Diencephalon (tissue), 1 donor: ENCODE data around the gene PURB. TPM values are rescaled to one million over a fixed set of nuclear protein-coding genes. Genes with fewer than 3 reads are reported as not detected.

ENCODE experiments used
- total RNA-seq: library from RNA; depleted of rRNA; stranded (reverse); fragments of >200 nt; gene quantifications from one replicate; pipeline ENCODE4 v1.2.3, GENCODE V29; 2014

PURB gene
- total RNA-seq = 38.5 TPM

DNA sequence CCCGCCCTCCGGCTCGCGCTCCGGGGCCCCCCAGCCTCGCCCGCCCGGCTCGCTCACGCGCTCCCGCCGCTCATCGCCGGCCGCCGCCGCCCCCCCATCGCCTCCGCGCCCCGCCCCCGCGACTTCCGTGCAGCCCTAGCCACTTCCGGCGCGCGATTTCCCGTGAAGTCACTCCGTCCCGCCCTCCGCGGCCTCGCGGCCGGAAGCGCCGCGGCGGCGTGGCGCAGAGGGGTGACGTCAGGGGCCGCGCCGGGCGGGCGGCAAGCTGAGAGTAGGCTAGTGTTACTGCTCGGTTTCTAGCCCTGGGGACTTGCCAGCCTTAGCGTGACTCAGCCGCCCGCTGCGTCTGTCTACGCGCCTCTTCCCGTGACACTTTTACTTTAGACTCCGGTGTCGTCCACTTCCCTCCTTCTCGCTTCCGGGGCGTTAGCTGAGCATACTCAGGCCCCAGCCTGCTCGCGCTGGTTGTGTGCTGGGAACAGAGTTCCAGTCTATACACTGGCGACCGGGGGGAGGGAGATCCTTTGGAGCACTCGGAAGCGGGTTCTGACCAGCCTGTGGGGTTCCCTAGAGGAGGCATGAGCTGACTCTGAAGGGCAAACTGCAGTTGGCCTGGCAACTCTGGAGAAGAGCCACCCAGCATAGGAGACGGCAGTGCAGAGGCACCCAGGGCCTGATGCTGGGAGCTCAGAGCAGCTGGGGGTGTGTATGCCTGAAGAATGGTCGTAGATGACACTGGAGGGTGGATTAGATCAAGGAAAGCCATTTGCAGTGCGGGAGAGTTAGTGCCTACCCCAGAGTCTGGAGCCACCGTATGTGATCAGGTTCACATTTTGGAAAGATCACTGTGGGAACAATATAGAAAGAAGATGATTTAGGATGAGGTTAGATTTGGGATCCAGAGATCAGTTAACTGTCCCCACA lies at the start of gene PURB:
PURB (minus strand) TSS at position 137 of the 924 bp plus-strand sequence. CDS start 182 bp downstream, outside the sequence.

DNA sequence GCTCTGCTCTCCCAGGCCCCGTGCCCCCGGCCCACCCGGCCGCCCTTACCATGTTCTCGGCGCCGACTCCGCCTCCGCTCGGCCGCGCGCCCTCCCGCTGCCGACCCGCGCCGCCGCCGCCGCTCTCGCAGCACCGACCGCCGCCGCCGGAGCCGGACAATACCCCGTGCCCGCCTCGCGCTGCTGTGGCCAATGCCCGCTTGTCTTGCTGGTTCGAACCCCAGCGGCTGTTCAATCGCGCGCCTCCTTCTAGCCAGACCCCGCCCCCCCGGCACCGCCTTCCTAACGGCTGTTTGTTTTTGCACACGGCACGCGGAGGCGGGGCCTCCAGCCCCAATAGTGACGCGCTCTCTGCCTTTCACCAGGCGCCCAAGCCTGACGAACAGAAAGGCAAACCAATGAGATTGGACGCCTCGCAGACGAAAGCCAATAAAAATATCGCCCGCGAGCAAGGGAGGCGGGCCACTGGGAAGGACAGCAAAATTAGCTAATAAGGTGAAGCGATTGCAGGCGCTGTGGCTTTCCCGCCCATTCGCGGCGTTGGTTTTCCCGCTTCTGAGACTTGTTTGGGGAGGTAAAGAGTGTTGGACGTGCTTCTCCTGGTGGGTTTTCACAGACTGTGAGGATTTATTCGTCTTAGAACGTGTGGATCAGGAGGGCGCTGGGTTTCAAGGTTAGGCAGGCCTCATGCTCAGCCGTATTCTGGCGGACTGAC lies 37.3 kb downstream of the PURB start, which contains the start of gene H2AZ2:
H2AZ2 (minus strand) TSS at position 168 of the 715 bp plus-strand sequence; CDS start at position 52, 116 bp downstream.

Other genes starting within 250 kb of the PURB start
- 20.3 TPM for gene ZMIZ2, start 136.7 kb downstream of the PURB start, total RNA-seq
- gene PPIA, start 88.8 kb downstream of the PURB start, total RNA-seq = 674 TPM
- 208 TPM for gene H2AZ2, start 37.4 kb downstream of the PURB start, total RNA-seq
- 0.46 TPM for gene MYO1G, start 93.5 kb upstream of the PURB start, total RNA-seq
- 26.1 TPM for gene CCM2, start 114.7 kb upstream of the PURB start, total RNA-seq
- 7.6 TPM for gene NACAD, start 203.4 kb upstream of the PURB start, total RNA-seq
- gene TBRG4, start 226.2 kb upstream of the PURB start, total RNA-seq = 49.1 TPM